GM19099 (cell line): ENCODE data around the gene TSPAN10.

ENCODE experiments used
- POLR2A ChIP-seq: IDR thresholded peaks from 3 replicates; pipeline ENCODE4 v1.6.1; 2011; ENCODE audit warnings: low read depth; ENCODE audit not compliant: insufficient read length; ENCODE audit errors: extremely low read depth

Gene TSPAN10

DNA sequence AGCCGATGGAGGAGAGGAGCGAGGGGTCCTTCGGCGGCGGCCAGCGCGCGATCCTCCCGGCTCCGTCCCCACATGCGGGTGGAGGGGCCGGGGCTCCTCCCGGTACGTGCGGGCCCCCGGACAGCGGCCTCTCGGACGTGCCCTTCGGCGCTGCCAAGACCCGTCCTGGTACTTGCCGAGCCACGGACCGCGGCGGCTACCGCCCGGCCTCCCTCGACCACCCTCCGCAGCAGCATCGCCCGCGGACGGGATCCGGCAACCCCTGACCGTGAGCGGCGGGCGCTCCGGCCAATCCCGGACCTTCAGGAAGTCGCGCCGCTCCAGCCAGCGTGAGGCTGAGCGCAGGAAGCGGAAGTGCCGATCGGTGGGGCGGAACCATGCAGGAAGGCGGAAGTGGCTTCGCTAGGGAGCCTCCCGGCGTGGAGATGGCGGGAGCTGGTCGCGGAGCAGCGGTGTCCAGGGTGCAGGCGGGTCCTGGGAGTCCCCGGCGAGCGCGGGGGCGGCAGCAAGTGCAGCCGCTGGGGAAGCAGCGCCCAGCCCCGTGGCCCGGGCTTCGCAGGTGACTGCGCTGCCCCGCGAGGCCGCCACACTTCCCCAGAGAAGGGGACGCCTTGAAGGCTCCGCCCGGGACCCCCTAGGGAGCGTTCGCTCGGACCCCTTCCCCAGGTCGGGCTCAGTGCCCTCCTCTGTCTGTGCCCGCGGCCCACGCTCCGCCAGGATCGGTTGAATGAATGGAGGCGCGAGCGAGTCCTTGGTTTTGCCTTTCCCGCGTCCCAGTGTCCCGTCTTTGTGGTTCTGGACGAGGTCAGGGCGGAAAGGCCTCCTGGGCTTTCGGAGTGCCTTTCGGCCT lies 29.6 kb downstream of the TSPAN10 start, which contains the start of the genes CCDC137 and OXLD1:
Gene CCDC137 (plus strand): TSS at position 396 of the 850 bp plus-strand sequence. CDS start 30 bp downstream, at position 426.
Gene OXLD1 (minus strand): TSS at position 264 of the 850 bp plus-strand sequence. CDS start 28 bp downstream, at position 236.
- peak; percentile 98 for TF ChIP-seq POLR2A

DNA sequence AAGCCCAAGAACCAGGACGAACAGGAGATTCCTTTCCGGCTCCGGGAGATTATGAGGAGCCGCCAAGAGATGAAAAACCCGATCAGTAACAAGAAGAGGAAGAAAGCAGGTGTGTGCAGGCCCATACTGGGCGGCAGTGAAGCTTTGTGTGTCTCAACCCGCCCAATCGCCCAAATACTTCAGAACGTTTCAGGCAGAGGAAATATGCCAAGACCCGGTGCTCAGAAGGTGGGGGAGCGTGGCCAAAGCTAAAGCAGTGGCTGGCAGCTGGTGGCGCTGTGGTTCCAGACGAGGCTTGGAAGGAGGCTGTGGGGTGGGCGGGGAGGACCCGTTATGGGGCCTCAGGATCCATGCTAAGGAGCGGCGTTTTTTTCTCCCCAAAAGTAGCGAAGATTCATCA lies 30.8 kb downstream of the TSPAN10 start:
- no peak for TF ChIP-seq POLR2A

DNA sequence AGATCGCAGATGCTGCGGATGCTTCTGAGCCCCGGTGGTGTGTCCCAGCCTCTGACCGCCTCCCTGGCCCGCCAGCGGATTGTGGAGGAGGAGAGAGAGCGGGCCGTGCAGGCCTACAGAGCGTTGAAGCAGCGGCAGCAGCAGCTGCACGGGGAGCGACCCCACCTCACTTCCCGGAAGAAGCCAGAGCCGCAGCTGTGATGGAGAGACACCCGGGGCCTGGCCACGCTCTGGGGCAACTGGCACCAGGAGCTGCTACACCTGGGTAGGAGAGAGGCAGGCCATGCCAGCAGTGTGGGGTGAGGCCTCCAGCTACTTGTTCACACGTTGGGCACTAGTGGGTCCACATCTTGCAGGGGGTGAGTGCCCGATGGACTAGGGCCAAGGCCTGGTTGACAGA lies 35.5 kb downstream of the TSPAN10 start:
- TF ChIP-seq POLR2A = no peak

GRCh38 chr17:81672954-81673353 lies 36.0 kb downstream of the TSPAN10 start:
- no peak for TF ChIP-seq POLR2A

GRCh38 chr17:81673561-81674258 lies 36.7 kb downstream of the TSPAN10 start:
- TF ChIP-seq POLR2A = no peak

GRCh38 chr17:81676906-81677305 lies 39.9 kb downstream of the TSPAN10 start:
- TF ChIP-seq POLR2A = no peak

- TF ChIP-seq POLR2A = no peak
These were observed 43.2 kb downstream of the TSPAN10 start for GRCh38 chr17:81680150-81680549.

- TF ChIP-seq POLR2A = no peak
These were observed 44.7 kb downstream of the TSPAN10 start for GRCh38 chr17:81681672-81682071.

DNA sequence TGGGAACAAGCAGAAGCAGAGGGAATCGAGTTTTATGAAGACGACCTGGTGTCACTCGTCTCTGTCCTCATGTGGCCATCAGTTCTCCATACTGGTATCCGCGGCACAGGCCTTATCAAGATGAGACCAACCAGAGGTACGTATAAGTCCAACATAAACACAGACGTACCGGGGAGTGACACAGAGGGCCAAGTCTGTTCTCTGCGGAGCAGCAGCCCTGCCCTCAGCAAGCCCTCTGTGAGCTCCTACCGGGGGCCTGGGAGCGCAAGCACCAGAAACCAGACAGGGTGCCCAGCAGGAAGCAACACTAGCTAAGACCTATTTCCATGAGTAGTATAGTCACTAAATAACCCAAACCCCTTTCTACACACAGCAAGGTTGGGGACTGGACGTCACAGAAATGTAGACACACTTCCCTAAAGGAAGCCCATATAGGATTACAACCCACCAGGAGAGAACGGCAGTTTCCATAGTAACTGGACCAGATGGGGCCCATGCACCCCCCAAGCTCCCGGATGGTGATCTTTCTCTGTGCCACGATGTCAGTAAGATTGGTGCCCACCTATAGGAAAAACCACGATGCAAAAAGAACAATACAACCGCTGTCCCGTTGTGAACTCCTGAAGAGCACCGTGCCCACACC lies 45.7 kb downstream of the TSPAN10 start:
- TF ChIP-seq POLR2A = no peak

DNA sequence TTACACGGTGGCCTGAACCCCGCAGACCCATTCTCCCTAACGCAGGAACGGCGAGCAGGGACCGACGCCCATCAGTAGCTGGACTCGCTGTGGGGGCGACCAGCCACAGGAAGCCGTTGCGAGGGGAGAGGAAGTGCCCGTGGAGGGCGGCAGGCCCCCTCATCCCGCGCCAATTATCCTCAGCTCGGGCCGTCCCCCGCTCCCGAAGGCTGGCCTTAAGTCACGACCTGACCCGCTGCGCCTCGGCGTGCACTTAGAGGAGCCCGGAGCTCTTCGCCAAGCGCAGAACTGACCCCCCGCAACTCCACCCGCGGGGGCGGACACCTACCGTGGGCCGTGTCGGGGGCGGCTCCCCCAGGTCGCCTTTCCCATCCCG lies 46.2 kb downstream of the TSPAN10 start:
- no peak for TF ChIP-seq POLR2A

GRCh38 chr17:81683584-81684441 lies 46.8 kb downstream of the TSPAN10 start, which contains the start of the genes ARL16 and HGS:
ARL16 (minus strand) TSS chr17:81683797; CDS start chr17:81683753, 44 bp downstream.
HGS (plus strand) TSS chr17:81684011; CDS start chr17:81684067, 56 bp downstream.
- peak; percentile 79 for TF ChIP-seq POLR2A

DNA sequence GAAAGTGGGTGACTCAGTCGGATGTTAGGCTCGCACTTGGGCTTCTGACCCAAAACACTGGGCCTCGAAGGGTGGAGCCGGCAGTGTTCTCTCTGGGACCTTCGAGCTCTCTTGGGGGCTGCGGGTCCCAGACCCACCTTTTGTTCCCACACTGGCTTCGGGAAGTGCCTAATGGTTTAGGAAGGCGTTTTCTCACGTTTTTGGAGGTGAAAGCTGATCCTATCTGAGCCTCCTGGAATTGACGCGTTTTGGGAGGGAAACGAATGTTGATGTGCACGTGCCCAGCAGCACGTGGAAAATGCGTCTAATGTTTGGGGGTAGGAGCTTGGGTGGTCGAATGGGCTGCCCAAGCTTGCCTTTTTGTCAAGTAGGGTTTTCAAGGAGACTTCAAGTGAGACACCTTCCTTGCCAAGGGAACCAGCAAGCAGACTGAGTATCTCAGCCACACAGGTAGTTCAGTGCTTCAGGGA lies 47.5 kb downstream of the TSPAN10 start:
- no peak for TF ChIP-seq POLR2A

GRCh38 chr17:81685108-81685507 lies 48.1 kb downstream of the TSPAN10 start:
- TF ChIP-seq POLR2A = no peak

- no peak for TF ChIP-seq POLR2A
These were observed 49.6 kb downstream of the TSPAN10 start for GRCh38 chr17:81686614-81687013.
